ENCODE data around the gene SH3GL1.

The SH3GL1 gene

GRCh38 chr19:4391701-4392483 lies 8.5 kb downstream of the SH3GL1 start:
- ATAC-seq (ENCODE audit: low read depth) (peak; percentile 59), DNase-seq (ENCODE audit: low spot score) (no peak)
- peak overlapping the region; percentile 94 for H3K27ac ChIP-seq (ENCODE audit: poor library complexity, severe bottlenecking)
- H3K4me1 ChIP-seq (ENCODE audit: insufficient read depth, poor library complexity, severe bottlenecking): peaks cover 36% of the 10 kb centered on the region
- peaks cover 42% of the 10 kb centered on the region for H3K36me3 ChIP-seq (ENCODE audit: low read depth)
- H3K4me3 ChIP-seq (ENCODE audit: severe bottlenecking): no peak overlapping the region
- no peak for TF ChIP-seq CTCF (IDR thresholded peaks at IDR 0.05; ENCODE audit: poor library complexity, severe bottlenecking)
- H3K9me3 ChIP-seq (ENCODE audit: severe bottlenecking): no peaks in the 10 kb centered on the region
- H3K27me3 ChIP-seq (ENCODE audit: insufficient read depth, poor library complexity, severe bottlenecking): no peaks in the 10 kb centered on the region

GRCh38 chr19:4391306-4391693 lies 9.0 kb downstream of the SH3GL1 start:
- peak overlapping the region; percentile 94 for H3K27ac ChIP-seq (ENCODE audit: poor library complexity, severe bottlenecking)
- TF ChIP-seq CTCF (IDR thresholded peaks at IDR 0.05; ENCODE audit: poor library complexity, severe bottlenecking): no peak
- DNase-seq (ENCODE audit: low spot score) (no peak), ATAC-seq (ENCODE audit: low read depth) (peak; percentile 47)
- H3K4me1 ChIP-seq (ENCODE audit: insufficient read depth, poor library complexity, severe bottlenecking): peaks cover 36% of the 10 kb centered on the region
- no peaks in the 10 kb centered on the region for H3K27me3 ChIP-seq (ENCODE audit: insufficient read depth, poor library complexity, severe bottlenecking)
- no peak overlapping the region for H3K4me3 ChIP-seq (ENCODE audit: severe bottlenecking)
- H3K36me3 ChIP-seq (ENCODE audit: low read depth): peaks cover 36% of the 10 kb centered on the region
- H3K9me3 ChIP-seq (ENCODE audit: severe bottlenecking): no peaks in the 10 kb centered on the region

GRCh38 chr19:4390567-4391305 lies 9.6 kb downstream of the SH3GL1 start:
- no peak for DNase-seq (ENCODE audit: low spot score)

GRCh38 chr19:4390017-4390566 lies 10.3 kb downstream of the SH3GL1 start:
- TF ChIP-seq CTCF (IDR thresholded peaks at IDR 0.05; ENCODE audit: poor library complexity, severe bottlenecking): no peak
- Histone ChIP-seq H3K27ac (ENCODE audit: poor library complexity, severe bottlenecking) (peak overlapping the region; percentile 94), H3K27me3 (ENCODE audit: insufficient read depth, poor library complexity, severe bottlenecking) (no peaks in the 10 kb centered on the region), H3K9me3 (ENCODE audit: severe bottlenecking) (no peaks in the 10 kb centered on the region), H3K4me3 (ENCODE audit: severe bottlenecking) (no peak overlapping the region), H3K4me1 (ENCODE audit: insufficient read depth, poor library complexity, severe bottlenecking) (peaks cover 36% of the 10 kb centered on the region), H3K36me3 (ENCODE audit: low read depth) (peaks cover 24% of the 10 kb centered on the region)
- no peak; the same call in 2 of the 3 replicates for ATAC-seq (ENCODE audit: low read depth)
- DNase-seq (ENCODE audit: low spot score): no peak

More at GRCh38 chr19:4390567-4391305, 9.6 kb downstream of the SH3GL1 start:
- H3K4me3 ChIP-seq (ENCODE audit: severe bottlenecking): no peak overlapping the region
- peaks cover 36% of the 10 kb centered on the region for H3K4me1 ChIP-seq (ENCODE audit: insufficient read depth, poor library complexity, severe bottlenecking)
- H3K36me3 ChIP-seq (ENCODE audit: low read depth): peaks cover 30% of the 10 kb centered on the region
- H3K27ac ChIP-seq (ENCODE audit: poor library complexity, severe bottlenecking): peak overlapping the region; percentile 94
- no peak for TF ChIP-seq CTCF (IDR thresholded peaks at IDR 0.05; ENCODE audit: poor library complexity, severe bottlenecking)
- peak; percentile 69 for ATAC-seq (ENCODE audit: low read depth)
- H3K27me3 ChIP-seq (ENCODE audit: insufficient read depth, poor library complexity, severe bottlenecking): no peaks in the 10 kb centered on the region
- no peaks in the 10 kb centered on the region for H3K9me3 ChIP-seq (ENCODE audit: severe bottlenecking)

Data from RWPE2 (cell line).